ENCODE results near the gene LGALS12.

The LGALS12 gene

GRCh38 chr11:63563201-63564055 lies 57.5 kb downstream of the LGALS12 start, which contains the start of gene PLAAT2:
Gene PLAAT2, minus strand, starts transcription at chr11:63563379. Its CDS starts 55 bp downstream, at chr11:63563324.
- no peak for DNase-seq

- no peak for DNase-seq
These were observed 58.3 kb downstream of the LGALS12 start for GRCh38 chr11:63564056-63564774.

- no peak for DNase-seq
These were observed 59.0 kb downstream of the LGALS12 start for GRCh38 chr11:63564784-63565350.
